ENCODE measurements around the gene XKR8.

DNA sequence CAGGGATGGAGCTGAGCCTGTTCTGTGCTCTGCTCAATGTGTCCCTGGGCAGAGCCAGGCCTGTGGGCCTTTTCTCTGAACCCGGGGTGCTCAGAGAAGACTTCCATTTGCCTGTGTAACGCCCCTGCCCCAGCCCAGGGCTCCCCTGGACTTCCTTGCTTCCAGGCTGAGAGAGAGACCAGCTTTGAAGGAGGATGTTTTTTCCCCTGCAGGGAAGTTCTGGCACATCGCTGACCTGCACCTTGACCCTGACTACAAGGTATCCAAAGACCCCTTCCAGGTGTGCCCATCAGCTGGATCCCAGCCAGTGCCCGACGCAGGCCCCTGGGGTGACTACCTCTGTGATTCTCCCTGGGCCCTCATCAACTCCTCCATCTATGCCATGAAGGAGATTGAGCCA lies 14.8 kb upstream of the XKR8 start:
- TF ChIP-seq POLR2A (IDR thresholded peaks at IDR 0.05) (no peak), EP300 (IDR thresholded peaks at IDR 0.05) (no peak), POLR2AphosphoS5 (IDR thresholded peaks at IDR 0.05) (no peak)
- TF ChIP-seq, protein P1, sequence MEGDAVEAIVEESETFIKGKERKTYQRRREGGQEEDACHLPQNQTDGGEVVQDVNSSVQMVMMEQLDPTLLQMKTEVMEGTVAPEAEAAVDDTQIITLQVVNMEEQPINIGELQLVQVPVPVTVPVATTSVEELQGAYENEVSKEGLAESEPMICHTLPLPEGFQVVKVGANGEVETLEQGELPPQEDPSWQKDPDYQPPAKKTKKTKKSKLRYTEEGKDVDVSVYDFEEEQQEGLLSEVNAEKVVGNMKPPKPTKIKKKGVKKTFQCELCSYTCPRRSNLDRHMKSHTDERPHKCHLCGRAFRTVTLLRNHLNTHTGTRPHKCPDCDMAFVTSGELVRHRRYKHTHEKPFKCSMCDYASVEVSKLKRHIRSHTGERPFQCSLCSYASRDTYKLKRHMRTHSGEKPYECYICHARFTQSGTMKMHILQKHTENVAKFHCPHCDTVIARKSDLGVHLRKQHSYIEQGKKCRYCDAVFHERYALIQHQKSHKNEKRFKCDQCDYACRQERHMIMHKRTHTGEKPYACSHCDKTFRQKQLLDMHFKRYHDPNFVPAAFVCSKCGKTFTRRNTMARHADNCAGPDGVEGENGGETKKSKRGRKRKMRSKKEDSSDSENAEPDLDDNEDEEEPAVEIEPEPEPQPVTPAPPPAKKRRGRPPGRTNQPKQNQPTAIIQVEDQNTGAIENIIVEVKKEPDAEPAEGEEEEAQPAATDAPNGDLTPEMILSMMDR (IDR thresholded peaks at IDR 0.05) = no peak

Measured in sigmoid colon (tissue), 4 donors.